Mesenchymal stem cell (in vitro differentiated cells and primary cell): Measurements from ENCODE around the gene PAF1.

Experiments used
- DNase-seq: peaks from one replicate; pipeline ENCODE4 v3.0.0-alpha.2; 2013
- H2AFZ ChIP-seq: one replicate; pipeline ENCODE4 v1.6.1; 2013; ENCODE audit warnings: low read depth, mild to moderate bottlenecking, control low read depth, inconsistent platforms, low read length, moderate library complexity
- H2AK5ac ChIP-seq: 2 replicates; pipeline ENCODE4 v1.6.1; 2013; ENCODE audit warnings: low read length, moderate library complexity, mild to moderate bottlenecking, inconsistent platforms; ENCODE audit not compliant: severe bottlenecking
- H2BK120ac ChIP-seq: one replicate; pipeline ENCODE4 v1.6.1; 2013; ENCODE audit warnings: low read depth, mild to moderate bottlenecking, inconsistent platforms, low read length, moderate library complexity
- H2BK12ac ChIP-seq, 2 experiments: one replicate each; pipeline ENCODE4 v1.6.1; 2013; ENCODE audit warnings: inconsistent platforms in 2 of 2, low read length in 2 of 2, mild to moderate bottlenecking in 2 of 2, moderate library complexity in 2 of 2, control low read depth in 1 of 2
- H2BK15ac ChIP-seq: one replicate; pipeline ENCODE4 v1.6.1; 2013; ENCODE audit warnings: mild to moderate bottlenecking, low read depth, inconsistent platforms; ENCODE audit not compliant: poor library complexity, severe bottlenecking
- H2BK5ac ChIP-seq: 2 replicates; pipeline ENCODE4 v1.6.1; 2013; ENCODE audit warnings: low read depth, mild to moderate bottlenecking, low read length, control low read depth, inconsistent platforms; ENCODE audit not compliant: poor library complexity, severe bottlenecking
- H3K14ac ChIP-seq, 2 experiments: one replicate each; pipeline ENCODE4 v1.6.1; 2013; ENCODE audit warnings: inconsistent platforms in 2 of 2, low read length in 2 of 2, control low read depth in 1 of 2, mild to moderate bottlenecking in 1 of 2, moderate library complexity in 1 of 2
- H3K18ac ChIP-seq, 2 experiments: one replicate each; pipeline ENCODE4 v1.6.1; 2013; ENCODE audit warnings: inconsistent platforms in 2 of 2, low read length in 2 of 2, control low read depth in 1 of 2, low read depth in 1 of 2, mild to moderate bottlenecking in 1 of 2
- H3K23ac ChIP-seq, 2 experiments: one replicate each; pipeline ENCODE4 v1.6.1; 2013; ENCODE audit warnings: inconsistent platforms in 2 of 2, low read length in 2 of 2, mild to moderate bottlenecking in 2 of 2, moderate library complexity in 2 of 2, control low read depth in 1 of 2
- H3K27ac ChIP-seq: 2 replicates; pipeline ENCODE4 v1.5.1; 2013; ENCODE audit warnings: mild to moderate bottlenecking, moderate library complexity, low read length, control low read depth, inconsistent platforms; ENCODE audit not compliant: poor library complexity, severe bottlenecking
- H3K27me3 ChIP-seq, 2 experiments: 2 replicates each; pipeline versions ENCODE4 v1.6.1 to v1.7.0; 2013; ENCODE audit warnings: low read length in 2 of 2, mild to moderate bottlenecking in 2 of 2, moderate library complexity in 2 of 2, control low read depth in 1 of 2, inconsistent platforms in 1 of 2; ENCODE audit not compliant: control insufficient read depth in 1 of 2, insufficient read depth in 1 of 2
- H3K36me3 ChIP-seq, 2 experiments: 2 replicates each; pipeline versions ENCODE4 v1.6.1 to v1.7.0; 2013; ENCODE audit warnings: low read length in 2 of 2, control low read depth in 1 of 2, inconsistent platforms in 1 of 2, low read depth in 1 of 2, mild to moderate bottlenecking in 1 of 2; ENCODE audit not compliant: insufficient read depth in 2 of 2, control insufficient read depth in 1 of 2
- H3K4ac ChIP-seq, 2 experiments: one replicate each; pipeline ENCODE4 v1.6.1; 2013; ENCODE audit warnings: inconsistent platforms in 2 of 2, low read length in 2 of 2, mild to moderate bottlenecking in 2 of 2, moderate library complexity in 2 of 2, control low read depth in 1 of 2, low read depth in 1 of 2
- H3K4me1 ChIP-seq: 2 replicates; pipeline ENCODE4 v1.6.1; 2013; ENCODE audit warnings: low read depth, low read length, control low read depth; ENCODE audit not compliant: control insufficient read depth, insufficient read depth
- H3K4me2 ChIP-seq: 2 replicates; pipeline ENCODE4 v1.6.1; 2013; ENCODE audit warnings: low read length, mild to moderate bottlenecking, inconsistent platforms; ENCODE audit not compliant: poor library complexity, severe bottlenecking
- H3K4me3 ChIP-seq, 2 experiments: 2 replicates each; pipeline versions ENCODE4 v1.5.1 to v1.7.0; 2013; ENCODE audit warnings: low read length in 2 of 2, mild to moderate bottlenecking in 2 of 2, control low read depth in 1 of 2, low read depth in 1 of 2; ENCODE audit not compliant: insufficient read depth in 1 of 2
- H3K79me1 ChIP-seq: replicated peaks from 2 replicates; pipeline ENCODE4 v1.6.1; 2013; ENCODE audit warnings: mild to moderate bottlenecking, control low read depth, low read length, inconsistent platforms; ENCODE audit not compliant: poor library complexity, severe bottlenecking
- H3K9ac ChIP-seq: 2 replicates; pipeline ENCODE4 v1.7.0; 2013; ENCODE audit warnings: mild to moderate bottlenecking, low read length, moderate library complexity
- H3K9me3 ChIP-seq: 2 replicates; pipeline ENCODE4 v1.7.0; 2013; ENCODE audit warnings: mild to moderate bottlenecking, low read length; ENCODE audit not compliant: control insufficient read depth
- H4K8ac ChIP-seq: one replicate; pipeline ENCODE4 v1.6.1; 2013; ENCODE audit warnings: inconsistent platforms, mild to moderate bottlenecking, low read length, moderate library complexity
- H4K91ac ChIP-seq: one replicate; pipeline ENCODE4 v1.6.1; 2013; ENCODE audit warnings: mild to moderate bottlenecking, low read length, inconsistent platforms
- WGBS: methylation state at CpG from one replicate; pipeline ENCODE4 v1.1.7; 2013; ENCODE audit warnings: mixed read lengths; 5-methylcytosine and 5-hydroxymethylcytosine counted together

PAF1 gene

GRCh38 chr19:39390451-39390750 is 505 bp downstream of the PAF1 start:
- Histone ChIP-seq H3K4me1 (peaks cover 15% of the 10 kb centered on the region), H3K9ac (peak overlapping the region; percentile 98), H3K18ac (peak overlapping the region; percentile 96 to 99), H2BK5ac (no peak overlapping the region), H3K23ac (no peak overlapping the region), H4K91ac (peak overlapping the region; percentile 90), H2BK12ac (no peak overlapping the region), H3K79me1 (peaks cover 28% of the 10 kb centered on the region), H3K27me3 (no peaks in the 10 kb centered on the region), H2BK15ac (peak overlapping the region; percentile 94), H2AFZ (peak overlapping the region; percentile 11), H2AK5ac (peak overlapping the region; percentile 46), H3K36me3 (peaks cover 49 to 65% of the 10 kb centered on the region in 2 experiments), H2BK120ac (no peak overlapping the region), H3K14ac (peak overlapping the region; percentile 9 to 85), H3K9me3 (no peaks in the 10 kb centered on the region), H4K8ac (peak overlapping the region; percentile 93), H3K4ac (peak overlapping the region; percentile 69 to 88), H3K4me2 (peak overlapping the region; percentile 79), H3K4me3 (peak overlapping the region; percentile 88 to 100), H3K27ac (peak overlapping the region; percentile 97)
- DNase-seq = no peak
- 4% methylated on average over 10 of the region's 10 CpGs for WGBS

- Histone ChIP-seq H2AK5ac (no peak overlapping the region), H2AFZ (no peak overlapping the region), H3K36me3 (peaks cover 49 to 65% of the 10 kb centered on the region in 2 experiments), H4K8ac (no peak overlapping the region), H3K4ac (no peak overlapping the region), H3K18ac (no peak overlapping the region), H3K4me3 (peak overlapping the region; percentile 41 to 100), H3K23ac (no peak overlapping the region), H3K79me1 (peaks cover 29% of the 10 kb centered on the region), H3K9me3 (no peaks in the 10 kb centered on the region), H3K9ac (peak overlapping the region; percentile 98), H3K27me3 (no peaks in the 10 kb centered on the region), H2BK5ac (no peak overlapping the region), H4K91ac (no peak overlapping the region), H2BK15ac (peak overlapping the region; percentile 8), H3K14ac (no peak overlapping the region), H2BK120ac (peak overlapping the region; percentile 64), H3K27ac (no peak overlapping the region), H3K4me2 (peak overlapping the region; percentile 79), H3K4me1 (peaks cover 18% of the 10 kb centered on the region), H2BK12ac (no peak overlapping the region)
- WGBS = 82% methylated on average over 12 of the region's 13 CpGs
- no peak for DNase-seq
Observed at GRCh38 chr19:39389631-39390414, 1.1 kb downstream of the PAF1 start.

- H3K4me3 ChIP-seq = no peak overlapping the region
- no peak overlapping the region for H2BK5ac ChIP-seq
- no peak overlapping the region for H2AFZ ChIP-seq
- H3K4ac ChIP-seq = no peak overlapping the region
- no peak overlapping the region for H4K8ac ChIP-seq
- no peaks in the 10 kb centered on the region for H3K27me3 ChIP-seq
- H3K23ac ChIP-seq = no peak overlapping the region
- no peak for DNase-seq
- H3K4me1 ChIP-seq = peaks cover 18% of the 10 kb centered on the region
- no peak overlapping the region for H3K4me2 ChIP-seq
- H3K14ac ChIP-seq = no peak overlapping the region
- H3K18ac ChIP-seq = no peak overlapping the region
- H3K36me3 ChIP-seq = peaks cover 52 to 67% of the 10 kb centered on the region in 2 experiments
- no peak overlapping the region for H3K9ac ChIP-seq
- no peak overlapping the region for H2BK15ac ChIP-seq
- no peak overlapping the region for H4K91ac ChIP-seq
- H3K9me3 ChIP-seq = no peaks in the 10 kb centered on the region
- peaks cover 25% of the 10 kb centered on the region for H3K79me1 ChIP-seq
- WGBS = 98% methylated on average over 5 of the region's 5 CpGs
- no peak overlapping the region for H2BK120ac ChIP-seq
- H2AK5ac ChIP-seq = no peak overlapping the region
- H2BK12ac ChIP-seq = no peak overlapping the region
- H3K27ac ChIP-seq = no peak overlapping the region
Observed at GRCh38 chr19:39388657-39389056, 2.2 kb downstream of the PAF1 start.

- H2AK5ac ChIP-seq = no peak overlapping the region
- no peak overlapping the region for H3K9ac ChIP-seq
- H3K27ac ChIP-seq = no peak overlapping the region
- H2BK15ac ChIP-seq = no peak overlapping the region
- peaks cover 69 to 79% of the 10 kb centered on the region in 2 experiments for H3K36me3 ChIP-seq
- H3K4me1 ChIP-seq = peaks cover 15% of the 10 kb centered on the region
- no peak overlapping the region for H3K4me3 ChIP-seq
- H3K4ac ChIP-seq = no peak overlapping the region
- H4K91ac ChIP-seq = no peak overlapping the region
- H3K23ac ChIP-seq = no peak overlapping the region
- no peak overlapping the region for H2BK5ac ChIP-seq
- H3K79me1 ChIP-seq = peaks cover 16% of the 10 kb centered on the region
- no peak overlapping the region for H2AFZ ChIP-seq
- no peak for DNase-seq
- no peak overlapping the region for H3K18ac ChIP-seq
- no peak overlapping the region for H2BK12ac ChIP-seq
- H3K27me3 ChIP-seq = no peaks in the 10 kb centered on the region
- H3K9me3 ChIP-seq = no peaks in the 10 kb centered on the region
- no peak overlapping the region for H2BK120ac ChIP-seq
- no peak overlapping the region for H4K8ac ChIP-seq
- 100% methylated on average over 3 of the region's 7 CpGs for WGBS
- H3K4me2 ChIP-seq = no peak overlapping the region
- H3K14ac ChIP-seq = no peak overlapping the region
Observed at GRCh38 chr19:39386557-39386956, 4.3 kb downstream of the PAF1 start.
